Measurements from ENCODE around the gene BSCL2.
A peak's percentile ranks its signal among the peaks of the same experiment; 100 is the strongest.
"Not testable (repeated sequence)": the region's sequence is repeated elsewhere in the genome, so short reads cannot be mapped to it uniquely, and the experiment has no call there.

BSCL2 gene

GRCh38 chr11:62665599-62666258, 41.5 kb downstream of the BSCL2 start:
- peak overlapping the region; percentile 81 for H3K27ac ChIP-seq
- DNase-seq (ENCODE audit: low read depth, low spot score) = no peak

- peak; percentile 62 for DNase-seq (ENCODE audit: low read depth, low spot score)
- peak within 1 kb of the TSS; percentile 81 for H3K27ac ChIP-seq
Measured at GRCh38 chr11:62665075-62665598, 42.1 kb downstream of the BSCL2 start, which contains the start of the genes C11orf98 and CSKMT. TSS of gene C11orf98 (minus strand) at chr11:62665210. CDS start at chr11:62665169, 41 bp downstream. TSS of gene CSKMT (plus strand) at chr11:62665312. CDS start at chr11:62665880, 568 bp downstream.

- no peak for DNase-seq (ENCODE audit: low read depth, low spot score)
- peak overlapping the region; percentile 81 for H3K27ac ChIP-seq
Measured at GRCh38 chr11:62664405-62665074, 42.7 kb downstream of the BSCL2 start.

- DNase-seq (ENCODE audit: low read depth, low spot score) = no peak
- H3K27ac ChIP-seq = no peak overlapping the region
Measured at GRCh38 chr11:62656796-62657429, 50.3 kb downstream of the BSCL2 start.

GRCh38 chr11:62654297-62654696, 52.9 kb downstream of the BSCL2 start:
- DNase-seq (ENCODE audit: low read depth, low spot score) = no peak
- H3K27ac ChIP-seq = no peak overlapping the region

GRCh38 chr11:62652161-62653006, 54.8 kb downstream of the BSCL2 start:
- DNase-seq (ENCODE audit: low read depth, low spot score) = no peak
- H3K27ac ChIP-seq = peak overlapping the region; percentile 72

GRCh38 chr11:62650283-62650682, 56.9 kb downstream of the BSCL2 start:
- H3K27ac ChIP-seq; DNase-seq (ENCODE audit: low read depth, low spot score): not testable (repeated sequence)

- no peak overlapping the region for H3K27ac ChIP-seq
Measured at GRCh38 chr11:62649486-62649885, 57.7 kb downstream of the BSCL2 start.

GRCh38 chr11:62648967-62649364, 58.3 kb downstream of the BSCL2 start:
- no peak overlapping the region for H3K27ac ChIP-seq
- no peak for DNase-seq (ENCODE audit: low read depth, low spot score)

More at GRCh38 chr11:62649486-62649885, 57.7 kb downstream of the BSCL2 start:
- DNase-seq (ENCODE audit: low read depth, low spot score) = no peak

- DNase-seq (ENCODE audit: low read depth, low spot score) = no peak
- no peak overlapping the region for H3K27ac ChIP-seq
Measured at GRCh38 chr11:62648185-62648966, 58.8 kb downstream of the BSCL2 start.

- no peak overlapping the region for H3K27ac ChIP-seq
- no peak for DNase-seq (ENCODE audit: low read depth, low spot score)
Measured at GRCh38 chr11:62647609-62648005, 59.6 kb downstream of the BSCL2 start.

- no peak overlapping the region for H3K27ac ChIP-seq
Measured at GRCh38 chr11:62646825-62647608, 60.2 kb downstream of the BSCL2 start.

GRCh38 chr11:62645946-62646824, 61.0 kb downstream of the BSCL2 start, which contains the start of gene GANAB:
TSS of gene GANAB (minus strand) at chr11:62646613. CDS start at chr11:62646599, 14 bp downstream.
- DNase-seq (ENCODE audit: low read depth, low spot score) = peak; percentile 80
- peak within 1 kb of the TSS; percentile 59 for H3K27ac ChIP-seq

More at GRCh38 chr11:62646825-62647608, 60.2 kb downstream of the BSCL2 start:
- no peak for DNase-seq (ENCODE audit: low read depth, low spot score)

- DNase-seq (ENCODE audit: low read depth, low spot score) = no peak
- H3K27ac ChIP-seq = peak overlapping the region; percentile 59
Measured at GRCh38 chr11:62645671-62645945, 61.6 kb downstream of the BSCL2 start.

- no peak for DNase-seq (ENCODE audit: low read depth, low spot score)
- no peak overlapping the region for H3K27ac ChIP-seq
Measured at GRCh38 chr11:62644220-62644619, 63.0 kb downstream of the BSCL2 start.

All from epithelial cell of prostate (primary cell).